ENCODE data around the gene FAM3C. TPM values are rescaled to one million over a fixed set of nuclear protein-coding genes. Genes with fewer than 3 reads are reported as not detected.

The FAM3C gene
- total and polyA plus RNA-seq, 10 of the 15 experiments (the other 5 are each of a cell fraction or from before 2014, with no cell fraction given), result 11.0 to 110 (median 27.8) TPM

- no peak overlapping the region for H3K4me2 ChIP-seq (ENCODE audit: control insufficient read depth, insufficient read depth)
- no peaks in the 10 kb centered on the region for H3K79me2 ChIP-seq (ENCODE audit: control insufficient read depth, insufficient read depth, low read length)
- DNase-seq (ENCODE audit: low read depth, low spot score) (no peak), ATAC-seq (no peak), FAIRE-seq (no peak)
- peaks cover 7 to 10% of the 10 kb centered on the region in 2 experiments for H3K27me3 ChIP-seq (replicated peaks in 1 of 2; ENCODE audit: control insufficient read depth in 2 of 2, insufficient read depth in 2 of 2, low read length in 1 of 2)
- ChIA-PET CTCF (no interaction called here), RAD21 (ENCODE audit: unreplicated experiment) (no interaction called here), POLR2A (no interaction called here), SMC1A (ENCODE audit: uncharacterized antibody, unreplicated experiment) (no interaction called here)
- no peaks in the 10 kb centered on the region; a peak in 1 of 4 replicates for H3K36me3 ChIP-seq (ENCODE audit: control insufficient read depth in 2 of 2, insufficient read depth in 2 of 2, low read length in 1 of 2)
- no peak overlapping the region for H3K9ac ChIP-seq (ENCODE audit: control insufficient read depth, insufficient read depth, low read length)
- H3K4me3 ChIP-seq, result no peak overlapping the region
- no TSS peak for BruUV-seq (replicated peaks)
- intact Hi-C loops (cut with micrococcal nuclease; ENCODE audit: unreplicated experiment), result no loop called here
- TF ChIP-seq HDGF (IDR thresholded peaks at IDR 0.05) (no peak), EP300 (IDR thresholded peaks at IDR 0.05; ENCODE audit: borderline replicate concordance in 1 of 2, control insufficient read depth in 1 of 2, low read depth in 2 of 2, low read length in 2 of 2) (no peak), HDAC6 (IDR thresholded peaks at IDR 0.05; ENCODE audit: unreplicated experiment) (no peak), SP1 (IDR thresholded peaks at IDR 0.05; ENCODE audit: low read depth, low read length) (no peak), MYC (IDR thresholded peaks at IDR 0.05; ENCODE audit: insufficient read depth, insufficient read length, insufficient replicate concordance, low read length, severe bottlenecking) (no peak), EED (IDR thresholded peaks at IDR 0.05; ENCODE audit: low read depth) (no peak), IRF5 (IDR thresholded peaks at IDR 0.05; ENCODE audit: borderline replicate concordance) (no peak), PML (IDR thresholded peaks at IDR 0.05; ENCODE audit: low read length) (no peak), CEBPB (IDR thresholded peaks at IDR 0.05; ENCODE audit: borderline replicate concordance in 1 of 2, low read depth in 2 of 2, low read length in 2 of 2) (no peak), FOXM1 (IDR thresholded peaks at IDR 0.05; ENCODE audit: low read depth, low read length) (no peak), NFXL1 (IDR thresholded peaks at IDR 0.05; ENCODE audit: borderline replicate concordance) (no peak), GABPA (IDR thresholded peaks at IDR 0.05; ENCODE audit: low read depth) (no peak), E2F8 (IDR thresholded peaks at IDR 0.05; ENCODE audit: low read depth, partially characterized antibody) (no peak), RAD21 (IDR thresholded peaks at IDR 0.05; ENCODE audit: insufficient read depth, low read depth, low read length) (no peak), MEF2B (IDR thresholded peaks at IDR 0.05; ENCODE audit: partially characterized antibody, poor library complexity, severe bottlenecking) (no peak)
- TF ChIP-seq, protein P1, sequence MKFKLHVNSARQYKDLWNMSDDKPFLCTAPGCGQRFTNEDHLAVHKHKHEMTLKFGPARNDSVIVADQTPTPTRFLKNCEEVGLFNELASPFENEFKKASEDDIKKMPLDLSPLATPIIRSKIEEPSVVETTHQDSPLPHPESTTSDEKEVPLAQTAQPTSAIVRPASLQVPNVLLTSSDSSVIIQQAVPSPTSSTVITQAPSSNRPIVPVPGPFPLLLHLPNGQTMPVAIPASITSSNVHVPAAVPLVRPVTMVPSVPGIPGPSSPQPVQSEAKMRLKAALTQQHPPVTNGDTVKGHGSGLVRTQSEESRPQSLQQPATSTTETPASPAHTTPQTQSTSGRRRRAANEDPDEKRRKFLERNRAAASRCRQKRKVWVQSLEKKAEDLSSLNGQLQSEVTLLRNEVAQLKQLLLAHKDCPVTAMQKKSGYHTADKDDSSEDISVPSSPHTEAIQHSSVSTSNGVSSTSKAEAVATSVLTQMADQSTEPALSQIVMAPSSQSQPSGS (IDR thresholded peaks at IDR 0.05; ENCODE audit: low read length), result no peak
- no peaks in the 10 kb centered on the region for H3K9me3 ChIP-seq (replicated peaks; ENCODE audit: control insufficient read depth, insufficient read depth, low read length)
- peaks cover 5% of the 10 kb centered on the region for H3K4me1 ChIP-seq (ENCODE audit: control insufficient read depth, insufficient read depth, low read length)
- 89% methylated on average over 4 of the region's 4 CpGs for WGBS (ENCODE audit: insufficient coverage, insufficient replicate concordance, low lambda C conversion rate, missing lambda C conversion rate)
- no peak overlapping the region for H3K27ac ChIP-seq (ENCODE audit: control insufficient read depth, insufficient read depth)
- H4K20me1 ChIP-seq (ENCODE audit: control insufficient read depth, insufficient read depth), result no peaks in the 10 kb centered on the region
- in situ Hi-C loops (cut with MboI), result no loop called here
- H2AFZ ChIP-seq (ENCODE audit: control insufficient read depth, low read depth, low read length), result no peak overlapping the region
Measured at GRCh38 chr7:121334376-121334775, 61.7 kb downstream of the FAM3C start.

Measured in GM12878 (cell line).